Measurements from ENCODE around the gene ABHD17B.

- no peak for TF ChIP-seq CTCF (conservative IDR thresholded peaks at IDR 0.05; ENCODE audit: low read depth, low read length)
- no peak for TF ChIP-seq EZH2 (IDR thresholded peaks at IDR 0.05; ENCODE audit: low read length, unreplicated experiment)
- no peak for TF ChIP-seq EZH2phosphoT487 (IDR thresholded peaks at IDR 0.05; ENCODE audit: borderline replicate concordance, low read length)
These were observed 6.0 kb upstream of the ABHD17B start for GRCh38 chr9:71916834-71917534.
